Esophagus muscularis mucosa (tissue), 4 donors: Measurements from ENCODE around the gene CEMP1.

Experiments
- EP300 ChIP-seq: sonication (generic); formaldehyde crosslinking; IDR thresholded peaks from one replicate; pipeline ENCODE4 v1.6.1; 2017; ENCODE audit warnings: antibody characterized with exemption
- POLR2A ChIP-seq: fragments of 450-650 bp; IDR thresholded peaks from one replicate; pipeline ENCODE4 v1.6.1; 2017; ENCODE audit warnings: antibody characterized with exemption, moderate library complexity, mild to moderate bottlenecking, low read depth
- TF ChIP-seq, protein P1 (sequence below), 3 experiments: fragments of 200-600 bp in 2 of 3; fragments of 450-650 bp in 1 of 3; sonication (generic) in 2 of 3; IDR thresholded peaks; one replicate each; pipeline ENCODE4 v1.5.1; 2017 to 2019; ENCODE audit warnings: antibody characterized with exemption in 3 of 3, mild to moderate bottlenecking in 2 of 3, moderate library complexity in 1 of 3

DNA sequence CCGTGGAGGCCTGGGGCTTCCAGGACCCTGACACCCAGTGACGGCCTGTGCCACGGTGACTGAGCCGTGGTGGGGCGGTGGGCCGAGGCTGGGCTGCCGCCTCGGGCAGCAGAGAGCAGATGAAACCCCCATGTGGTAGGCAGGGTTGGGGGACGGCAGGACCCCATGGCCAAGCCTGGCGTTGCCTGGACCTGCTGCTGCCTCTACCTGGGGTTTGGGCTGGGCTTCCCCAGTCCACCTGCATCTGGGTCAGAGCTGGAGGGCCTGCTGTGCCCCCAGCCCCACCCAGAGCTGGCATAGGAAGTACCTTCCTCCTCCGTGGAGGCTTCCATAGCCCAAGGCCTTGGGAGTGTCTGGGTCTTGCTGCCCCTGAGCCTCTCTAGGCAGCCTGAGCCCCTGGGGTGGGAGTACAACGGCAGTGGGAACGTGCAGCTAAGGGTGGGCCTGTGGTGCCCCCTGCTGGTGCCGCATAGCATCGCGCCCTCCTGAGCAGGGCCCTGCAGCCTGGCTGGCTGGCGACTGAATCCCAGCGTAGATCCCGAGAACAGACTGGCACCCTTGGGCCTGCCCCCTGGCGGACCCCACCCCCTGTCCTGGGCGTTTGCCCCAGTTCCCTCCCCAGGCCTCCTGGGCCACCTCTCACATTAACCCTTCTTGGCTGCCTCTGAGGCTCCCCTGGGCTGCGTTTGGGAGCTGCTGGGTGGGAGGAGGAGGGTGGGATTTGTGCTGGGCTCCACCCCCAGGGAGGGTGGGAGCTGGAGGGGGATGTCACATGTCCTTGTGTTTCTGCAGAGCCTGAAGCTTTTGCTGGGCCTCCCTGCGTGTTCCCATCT lies 30.1 kb downstream of the CEMP1 start:
- TF ChIP-seq, protein P1, sequence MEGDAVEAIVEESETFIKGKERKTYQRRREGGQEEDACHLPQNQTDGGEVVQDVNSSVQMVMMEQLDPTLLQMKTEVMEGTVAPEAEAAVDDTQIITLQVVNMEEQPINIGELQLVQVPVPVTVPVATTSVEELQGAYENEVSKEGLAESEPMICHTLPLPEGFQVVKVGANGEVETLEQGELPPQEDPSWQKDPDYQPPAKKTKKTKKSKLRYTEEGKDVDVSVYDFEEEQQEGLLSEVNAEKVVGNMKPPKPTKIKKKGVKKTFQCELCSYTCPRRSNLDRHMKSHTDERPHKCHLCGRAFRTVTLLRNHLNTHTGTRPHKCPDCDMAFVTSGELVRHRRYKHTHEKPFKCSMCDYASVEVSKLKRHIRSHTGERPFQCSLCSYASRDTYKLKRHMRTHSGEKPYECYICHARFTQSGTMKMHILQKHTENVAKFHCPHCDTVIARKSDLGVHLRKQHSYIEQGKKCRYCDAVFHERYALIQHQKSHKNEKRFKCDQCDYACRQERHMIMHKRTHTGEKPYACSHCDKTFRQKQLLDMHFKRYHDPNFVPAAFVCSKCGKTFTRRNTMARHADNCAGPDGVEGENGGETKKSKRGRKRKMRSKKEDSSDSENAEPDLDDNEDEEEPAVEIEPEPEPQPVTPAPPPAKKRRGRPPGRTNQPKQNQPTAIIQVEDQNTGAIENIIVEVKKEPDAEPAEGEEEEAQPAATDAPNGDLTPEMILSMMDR (IDR thresholded peaks at IDR 0.05), result peak in 2 of 3 experiments; percentile 96 to 97
- no peak for TF ChIP-seq EP300
- peak; percentile 22 for TF ChIP-seq POLR2A
